SK-N-SH (cell line): ENCODE measurements around the gene SPRY1. TPM values are rescaled to one million over a fixed set of nuclear protein-coding genes. Genes with fewer than 3 reads are reported as not detected.

ENCODE experiments used
- CTCF ChIA-PET: fragments of 300-600, 350-600 bp; formaldehyde crosslinking; extraction: SDS; loops from one replicate; lab custom pipeline; 2021; lab: Yijun Ruan, JAX
- POLR2A ChIA-PET: fragments of 350-600 bp; sonication (Branson Sonifier 250); formaldehyde crosslinking; extraction: SDS; loops from one replicate; lab custom pipeline; 2020; ENCODE audit warnings: antibody characterized with exemption, inconsistent platforms; lab: Yijun Ruan, JAX
- DNase-seq: peaks from one replicate; pipeline ENCODE4 v3.0.0; 2012
- H2AFZ ChIP-seq: fragments of 200-600 bp; sonication (generic); 2 replicates; pipeline ENCODE4 v1.8.1; 2016; ENCODE audit warnings: antibody characterized with exemption, mild to moderate bottlenecking, low read depth
- H3F3A ChIP-seq: fragments of 200-600 bp; sonication (generic); replicated peaks from 2 replicates; pipeline ENCODE3; 2016; ENCODE audit warnings: antibody characterized with exemption, mild to moderate bottlenecking; ENCODE audit not compliant: insufficient read depth
- H3K27ac ChIP-seq, 2 experiments: fragments of 200-500 bp in 1 of 2; fragments of 200-600 bp in 1 of 2; sonication (Bioruptor generic) in 1 of 2; sonication (generic), shearing (Covaris generic) in 1 of 2; 2 replicates each; pipeline versions ENCODE4 v1.5.1 to v1.6.1; 2014 to 2016; ENCODE audit warnings: low read depth in 2 of 2, inconsistent platforms in 1 of 2, low read length in 1 of 2, mild to moderate bottlenecking in 1 of 2, mixed read lengths in 1 of 2
- H3K27me3 ChIP-seq: fragments of 200-600 bp; sonication (generic), shearing (Covaris generic); 2 replicates; pipeline ENCODE4 v1.6.1; 2016; ENCODE audit warnings: mixed run types; ENCODE audit not compliant: insufficient read depth
- H3K36me3 ChIP-seq, 2 experiments: fragments of 200-500 bp in 1 of 2; fragments of 200-600 bp in 1 of 2; sonication (Bioruptor generic) in 1 of 2; sonication (generic) in 1 of 2; replicated peaks in 1 of 2; 2 replicates each; pipeline versions ENCODE3 to v1.5.1; 2014 to 2016; ENCODE audit warnings: low read length in 1 of 2, mild to moderate bottlenecking in 1 of 2; ENCODE audit not compliant: insufficient read depth in 2 of 2, control insufficient read depth in 1 of 2
- H3K4me1 ChIP-seq, 2 experiments: fragments of 200-500 bp in 1 of 2; fragments of 200-600 bp in 1 of 2; sonication (Bioruptor generic) in 1 of 2; sonication (generic), shearing (Covaris generic) in 1 of 2; 2 replicates each; pipeline versions ENCODE4 v1.5.1 to v1.6.1; 2014 to 2016; ENCODE audit warnings: low read depth in 1 of 2, low read length in 1 of 2, mixed run types in 1 of 2; ENCODE audit not compliant: insufficient read depth in 2 of 2, control insufficient read depth in 1 of 2
- H3K4me2 ChIP-seq: fragments of 200-600 bp; sonication (generic), shearing (Covaris generic); 2 replicates; pipeline ENCODE4 v1.6.1; 2017; ENCODE audit warnings: mixed run types
- H3K4me3 ChIP-seq, 2 experiments: fragments of 200-500 bp in 1 of 2; fragments of 200-600 bp in 1 of 2; sonication (Bioruptor generic) in 1 of 2; sonication (generic), shearing (Covaris generic) in 1 of 2; 2 replicates each; pipeline versions ENCODE4 v1.5.1 to v1.8.1; 2014 to 2016; ENCODE audit warnings: low read depth in 2 of 2, inconsistent platforms in 1 of 2, low read length in 1 of 2, mild to moderate bottlenecking in 1 of 2, mixed read lengths in 1 of 2, moderate library complexity in 1 of 2
- H3K79me2 ChIP-seq: fragments of 200-600 bp; sonication (generic); 2 replicates; pipeline ENCODE4 v1.8.1; 2017; ENCODE audit warnings: mild to moderate bottlenecking; ENCODE audit not compliant: insufficient read depth
- H3K9ac ChIP-seq: fragments of 200-600 bp; sonication (generic); 2 replicates; pipeline ENCODE4 v1.6.1; 2017; ENCODE audit warnings: mixed run types
- H3K9me2 ChIP-seq: fragments of 200-600 bp; sonication (generic); 2 replicates; pipeline ENCODE4 v1.6.1; 2017; ENCODE audit warnings: mixed run types
- H3K9me3 ChIP-seq: fragments of 200-600 bp; sonication (generic); 2 replicates; pipeline ENCODE4 v1.6.1; 2017; ENCODE audit warnings: mixed run types, mild to moderate bottlenecking, moderate library complexity
- H4K20me1 ChIP-seq: fragments of 200-600 bp; sonication (generic); 2 replicates; pipeline ENCODE4 v1.6.1; 2017; ENCODE audit warnings: mild to moderate bottlenecking, mixed run types; ENCODE audit not compliant: insufficient read depth
- FOSL2 ChIP-seq: IDR thresholded peaks from 2 replicates; pipeline ENCODE4 v1.4.0; 2012; ENCODE audit warnings: low read depth, mild to moderate bottlenecking, moderate library complexity, borderline replicate concordance
- FOXJ3 ChIP-seq: sonication (generic); formaldehyde crosslinking; IDR thresholded peaks from 2 replicates; pipeline ENCODE4 v1.5.1; 2020; ENCODE audit warnings: mild to moderate bottlenecking, missing genetic modification reagents
- IRF3 ChIP-seq: fragments of 150-350 bp; IDR thresholded peaks from 2 replicates; pipeline ENCODE4 v1.6.1; 2016; ENCODE audit warnings: mild to moderate bottlenecking, low read depth, low read length
- MAX ChIP-seq: IDR thresholded peaks from 2 replicates; pipeline ENCODE4 v1.4.0; 2012; ENCODE audit warnings: low read depth
- MEF2A ChIP-seq: IDR thresholded peaks from 2 replicates; pipeline ENCODE4 v1.4.0; 2012; ENCODE audit warnings: low read depth, borderline replicate concordance
- NRF1 ChIP-seq: IDR thresholded peaks from 2 replicates; pipeline ENCODE4 v1.6.1; 2012; ENCODE audit warnings: low read depth, mild to moderate bottlenecking, low read length
- PBX3 ChIP-seq: IDR thresholded peaks from 2 replicates; pipeline ENCODE4; 2012
- POLR2AphosphoS5 ChIP-seq: IDR thresholded peaks from 2 replicates; pipeline ENCODE4 v1.6.1; 2012; ENCODE audit warnings: low read depth, low read length
- RCOR1 ChIP-seq: fragments of 150-350 bp; IDR thresholded peaks from 2 replicates; pipeline ENCODE4 v1.6.1; 2017; ENCODE audit warnings: antibody characterized with exemption, low read length
- RFX5 ChIP-seq: IDR thresholded peaks from 2 replicates; pipeline ENCODE4 v1.6.1; 2012; ENCODE audit warnings: mild to moderate bottlenecking, improper control_type of control experiment, low read length
- RXRA ChIP-seq: IDR thresholded peaks from 2 replicates; pipeline ENCODE4 v1.4.0; 2012; ENCODE audit warnings: low read depth, mild to moderate bottlenecking, borderline replicate concordance
- USF1 ChIP-seq: IDR thresholded peaks from 2 replicates; pipeline ENCODE4 v1.4.0; 2012; ENCODE audit warnings: low read depth, borderline replicate concordance
- USF2 ChIP-seq: fragments of 150-350 bp; IDR thresholded peaks from 2 replicates; pipeline ENCODE4 v1.6.1; 2017; ENCODE audit warnings: antibody characterized with exemption, low read length, low read depth, borderline replicate concordance
- ZBTB33 ChIP-seq: IDR thresholded peaks from 2 replicates; pipeline ENCODE4 v1.4.0; 2012; ENCODE audit warnings: low read depth, borderline replicate concordance
- WGBS: methylation state at CpG from one replicate; pipeline ENCODE4 v1.1.6; 2017; ENCODE audit warnings: low lambda C conversion rate; 5-methylcytosine and 5-hydroxymethylcytosine counted together
- polyA plus RNA-seq, 3 experiments: library from polyadenylated mRNA; depleted of rRNA; stranded (reverse); fragments of >200 nt; gene quantifications; 2 replicates each; pipeline ENCODE4 v1.2.3, GENCODE V29; 2012

The SPRY1 gene
- polyA plus RNA-seq, 1 of the 3 experiments (the other 2 are of a cell fraction) = 12.4 TPM

- no peak for DNase-seq
- TF ChIP-seq RFX5 (no peak), FOXJ3 (CRISPR knock-in tag) (no peak)
- TF ChIP-seq, all 33 proteins: peak for 0
- H3K9me2 ChIP-seq = no peaks in the 10 kb centered on the region
- no peaks in the 10 kb centered on the region for H3K9me3 ChIP-seq
- peaks cover 10% of the 10 kb centered on the region for H3F3A ChIP-seq
- no peaks in the 10 kb centered on the region for H3K79me2 ChIP-seq
- peaks cover 7 to 11% of the 10 kb centered on the region in 2 experiments; a peak in 2 of 4 replicates for H3K4me1 ChIP-seq
- no peak overlapping the region for H3K4me2 ChIP-seq
- no peaks in the 10 kb centered on the region for H4K20me1 ChIP-seq
- peak overlapping the region in 1 of 2 experiments; percentile 75; a peak in 1 of 4 replicates for H3K27ac ChIP-seq
- no peak overlapping the region for H2AFZ ChIP-seq
- no peaks in the 10 kb centered on the region for H3K36me3 ChIP-seq
- CTCF ChIA-PET = interaction anchor here (0.9 to 1.1 kb wide), 2 partner anchors 17 to 27 kb away, joined by 3 read pairs; no protein-coding TSS in a partner anchor
- POLR2A ChIA-PET = no interaction called here
- WGBS = 100% methylated on average over 1 of the region's 1 CpG
- no peak overlapping the region for H3K9ac ChIP-seq
- H3K4me3 ChIP-seq = no peak overlapping the region
- no peaks in the 10 kb centered on the region for H3K27me3 ChIP-seq
Measured at GRCh38 chr4:123362103-123362502, 34.5 kb upstream of the SPRY1 start.

- H3K9me2 ChIP-seq = no peaks in the 10 kb centered on the region
- H3K27ac ChIP-seq = no peak overlapping the region
- H4K20me1 ChIP-seq = no peaks in the 10 kb centered on the region
- ChIA-PET POLR2A (no interaction called here), CTCF (no interaction called here)
- no peak for TF ChIP-seq RXRA
- no peak overlapping the region for H3K4me3 ChIP-seq
- peaks cover 10% of the 10 kb centered on the region for H3F3A ChIP-seq
- H3K9me3 ChIP-seq = no peaks in the 10 kb centered on the region
- WGBS = 70% methylated on average over 2 of the region's 2 CpGs
- no peak overlapping the region for H2AFZ ChIP-seq
- no peak for DNase-seq
- no peak overlapping the region for H3K4me2 ChIP-seq
- H3K36me3 ChIP-seq = no peaks in the 10 kb centered on the region
- H3K9ac ChIP-seq = no peak overlapping the region
- H3K27me3 ChIP-seq = no peaks in the 10 kb centered on the region
- H3K79me2 ChIP-seq = no peaks in the 10 kb centered on the region
- H3K4me1 ChIP-seq = peaks cover 7 to 11% of the 10 kb centered on the region in 2 experiments; a peak in 2 of 4 replicates
Measured at GRCh38 chr4:123363729-123364128, 32.9 kb upstream of the SPRY1 start.

- no peak for DNase-seq
- 90% methylated on average over 3 of the region's 3 CpGs for WGBS
- H3K4me3 ChIP-seq = no peak overlapping the region
- H3K4me1 ChIP-seq = peaks cover under 1 to 11% of the 10 kb centered on the region in 2 experiments; a peak in 2 of 4 replicates
- H3K27ac ChIP-seq = no peak overlapping the region
- no peaks in the 10 kb centered on the region for H3K9me2 ChIP-seq
- no peaks in the 10 kb centered on the region for H3K27me3 ChIP-seq
- no peaks in the 10 kb centered on the region for H3K79me2 ChIP-seq
- CTCF ChIA-PET = no interaction called here
- H2AFZ ChIP-seq = no peak overlapping the region
- H3K4me2 ChIP-seq = no peak overlapping the region
- TF ChIP-seq NRF1 (no peak), RCOR1 (no peak), USF2 (no peak), ZBTB33 (no peak), MAX (no peak), USF1 (no peak), RXRA (no peak), POLR2AphosphoS5 (no peak), FOSL2 (no peak), IRF3 (no peak), MEF2A (no peak), PBX3 (no peak)
- no peaks in the 10 kb centered on the region for H3K9me3 ChIP-seq
- POLR2A ChIA-PET = no interaction called here
- H3K36me3 ChIP-seq = no peaks in the 10 kb centered on the region
- H3F3A ChIP-seq = peaks cover 10% of the 10 kb centered on the region
- no peak overlapping the region for H3K9ac ChIP-seq
- no peaks in the 10 kb centered on the region for H4K20me1 ChIP-seq
Measured at GRCh38 chr4:123364906-123365305, 31.7 kb upstream of the SPRY1 start.
